ENCODE measurements around the gene PTPN11.

- TF ChIP-seq CTCF (IDR thresholded peaks at IDR 0.05) (no peak), POLR2A (IDR thresholded peaks at IDR 0.05) (no peak)
Measured at GRCh38 chr12:112503512-112503911, 84.8 kb downstream of the PTPN11 start.

All from prostate gland (tissue), 2 donors.